GM12878 (cell line): ENCODE results near the gene RAI14. TPM values are rescaled to one million over a fixed set of nuclear protein-coding genes. Genes with fewer than 3 reads are reported as not detected.

ENCODE experiments used
- ATAC-seq: fragments of 200-7000 bp; cut with Tn5 transposase; 3 replicates; pipeline ENCODE4 v1.9.1; 2020; ENCODE audit warnings: mild to moderate bottlenecking, moderate library complexity
- BruUV-seq: library from RNA; stranded (reverse); fragments of 400-500 nt; replicated peaks from 2 replicates; lab custom pipeline; 2021; lab: Mats Ljungman, UMichigan
- CTCF ChIA-PET: fragments of 300-600 bp; sonication (Branson Sonifier 250); formaldehyde crosslinking; extraction: SDS; loops from one replicate; lab custom pipeline; 2021; ENCODE audit warnings: inconsistent platforms; lab: Yijun Ruan, JAX
- POLR2A ChIA-PET: fragments of 350-600 bp; formaldehyde crosslinking; extraction: SDS; loops from one replicate; lab custom pipeline; 2021; ENCODE audit warnings: inconsistent platforms; lab: Charles Lee
- RAD21 ChIA-PET: fragments of 300-600 bp; sonication (Branson Sonifier 250); formaldehyde crosslinking; loops from one replicate; lab custom pipeline; 2023; ENCODE audit warnings: antibody characterized with exemption; ENCODE audit not compliant: unreplicated experiment; lab: Charles Lee
- SMC1A ChIA-PET: fragments of 300-600 bp; sonication (Branson Sonifier 250); formaldehyde crosslinking; loops from one replicate; lab custom pipeline; 2023; ENCODE audit not compliant: unreplicated experiment, uncharacterized antibody; lab: Charles Lee
- DNase-seq: peaks from one replicate; pipeline ENCODE4 v3.0.0-alpha.2; 2011; ENCODE audit warnings: low read depth, low spot score
- FAIRE-seq: peaks from 3 replicates; lab custom pipeline; 2011; peaks lifted over from hg19 to GRCh38; lab: Jason Lieb, UNC
- H2AFZ ChIP-seq: 2 replicates; pipeline ENCODE4 v1.6.0; 2011; ENCODE audit warnings: low read depth, low read length, control low read depth; ENCODE audit not compliant: control insufficient read depth
- H3K27ac ChIP-seq: 2 replicates; pipeline ENCODE4 v1.5.1; 2011; ENCODE audit warnings: control low read depth; ENCODE audit not compliant: control insufficient read depth, insufficient read depth
- H3K27me3 ChIP-seq, 2 experiments: replicated peaks in 1 of 2; 2 replicates each; pipeline versions ENCODE4 v1.6.0 to v1.6.1; 2011; ENCODE audit warnings: low read length in 1 of 2; ENCODE audit not compliant: control insufficient read depth in 2 of 2, insufficient read depth in 2 of 2
- H3K36me3 ChIP-seq, 2 experiments: 2 replicates each; pipeline ENCODE4 v1.5.1; 2011; ENCODE audit warnings: low read length in 1 of 2; ENCODE audit not compliant: control insufficient read depth in 2 of 2, insufficient read depth in 2 of 2
- H3K4me1 ChIP-seq: 2 replicates; pipeline ENCODE4 v1.6.1; 2011; ENCODE audit warnings: mild to moderate bottlenecking, low read length, moderate library complexity, mixed read lengths; ENCODE audit not compliant: control insufficient read depth, insufficient read depth
- H3K4me2 ChIP-seq: 2 replicates; pipeline ENCODE4 v1.6.0; 2011; ENCODE audit warnings: control low read depth; ENCODE audit not compliant: control insufficient read depth, insufficient read depth
- H3K4me3 ChIP-seq: fragments of 200-600 bp; sonication (generic); 2 replicates; pipeline ENCODE4 v1.5.1; 2016
- H3K79me2 ChIP-seq: 2 replicates; pipeline ENCODE4 v1.6.0; 2011; ENCODE audit warnings: low read length; ENCODE audit not compliant: control insufficient read depth, insufficient read depth
- H3K9ac ChIP-seq: 2 replicates; pipeline ENCODE4 v1.8.0; 2011; ENCODE audit warnings: low read length, control low read depth, mixed read lengths; ENCODE audit not compliant: control insufficient read depth, insufficient read depth
- H3K9me3 ChIP-seq: replicated peaks from 3 replicates; pipeline ENCODE4 v1.5.1; 2011; ENCODE audit warnings: mild to moderate bottlenecking, low read length; ENCODE audit not compliant: control insufficient read depth, insufficient read depth
- H4K20me1 ChIP-seq: 2 replicates; pipeline ENCODE4 v1.6.0; 2011; ENCODE audit not compliant: control insufficient read depth, insufficient read depth
- NR2C2 ChIP-seq: IDR thresholded peaks from 2 replicates; pipeline ENCODE4 v1.6.1; 2011; ENCODE audit warnings: borderline replicate concordance, low read depth; ENCODE audit not compliant: control insufficient read depth, insufficient read length
- WGBS: methylation state at CpG from one replicate; pipeline ENCODE4 v1.1.6; 2016; ENCODE audit warnings: low lambda C conversion rate; ENCODE audit not compliant: insufficient replicate concordance, insufficient coverage; ENCODE audit errors: missing lambda C conversion rate; 5-methylcytosine and 5-hydroxymethylcytosine counted together
- in situ Hi-C: fragments of 300-500 bp; cut with MboI; formaldehyde crosslinking; loops from 9 replicates; pipeline ENCODE4 v1.14.3; 2018; ENCODE audit warnings: mixed read lengths
- intact Hi-C: fragments of 100-400 bp; cut with micrococcal nuclease; formaldehyde crosslinking; loops from one replicate; pipeline ENCODE4 v1.14.2; 2022; ENCODE audit not compliant: unreplicated experiment
- polyA plus RNA-seq, 11 experiments: library from polyadenylated mRNA; depleted of rRNA in 4 of 11; unstranded in 6 of 11; stranded (reverse) in 5 of 11; fragments of >200 nt; fragmentation: Nextera tagmentation in 4 of 11; fragmentation: Illumina TruSeq in 1 of 11; extraction: Ambion mirVana in 4 of 11; extraction: Trizol in 1 of 11; gene quantifications; 1 replicate in 1 of 11; 2 replicates in 10 of 11; pipeline versions ENCODE4 v1.2.1 to v1.2.3, GENCODE V29; 2011 to 2016; ENCODE audit warnings: inconsistent platforms in 2 of 11, missing spikeins in 2 of 11, low read depth in 1 of 11
- total RNA-seq, 4 experiments: library from RNA; depleted of rRNA in 3 of 4; stranded (reverse); fragments of >200 nt in 3 of 4; fragmentation: Illumina TruSeq in 1 of 4; extraction: Trizol in 1 of 4; gene quantifications; 2 replicates each; pipeline versions ENCODE4 v1.2.1 to v1.2.3, GENCODE V29; 2013 to 2021
- TF ChIP-seq, protein P1 (sequence below): fragments of 450-650 bp; IDR thresholded peaks from 2 replicates; pipeline ENCODE4 v1.6.1; 2017; ENCODE audit warnings: antibody characterized with exemption, mild to moderate bottlenecking, moderate library complexity

The RAI14 gene
- total and polyA plus RNA-seq, 10 of the 15 experiments (the other 5 are each of a cell fraction or from before 2014, with no cell fraction given): 0.18 to 4.6 (median 1.9) TPM

DNA sequence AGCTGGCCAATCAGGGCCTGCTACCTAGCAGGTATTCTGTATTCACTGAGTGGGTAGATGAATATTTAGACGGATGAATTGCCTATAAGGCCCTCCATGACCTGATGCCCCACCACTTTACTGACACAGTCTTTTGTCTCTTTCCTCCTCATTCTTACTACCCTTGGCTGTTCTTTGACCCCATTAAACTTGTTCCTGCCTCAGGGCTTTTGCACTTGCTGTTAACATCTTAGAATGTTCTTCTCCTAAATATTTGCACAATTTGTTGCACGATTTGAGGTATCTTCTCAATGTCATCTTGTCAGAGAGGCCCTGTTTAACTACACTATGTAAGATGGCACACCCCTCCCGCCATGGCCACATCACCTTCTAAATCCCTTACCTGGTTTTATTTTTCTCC is 179.5 kb downstream of the RAI14 start:
- POLR2A ChIA-PET: no interaction called here
- no peak for FAIRE-seq

More for the DNA sequence above, 179.5 kb downstream of the RAI14 start:
- Histone ChIP-seq H3K4me2 (no peak overlapping the region), H3K9me3 (no peaks in the 10 kb centered on the region), H3K4me1 (peaks cover 5% of the 10 kb centered on the region), H2AFZ (no peak overlapping the region), H3K27ac (no peak overlapping the region), H3K27me3 (no peaks in the 10 kb centered on the region), H3K9ac (no peak overlapping the region), H3K36me3 (no peaks in the 10 kb centered on the region), H4K20me1 (no peaks in the 10 kb centered on the region), H3K4me3 (no peak overlapping the region), H3K79me2 (no peaks in the 10 kb centered on the region)
- 37% methylated on average over 3 of the region's 3 CpGs for WGBS
- DNase-seq (no peak), ATAC-seq (no peak)
- ChIA-PET SMC1A (interaction anchor here (2.1 kb wide), 1 partner anchor 8 kb away, joined by 5 read pairs; no protein-coding TSS in a partner anchor), CTCF (interaction anchor here (0.6 kb wide), 1 partner anchor 167 kb away, joined by 3 read pairs; no protein-coding TSS in a partner anchor), RAD21 (no interaction called here)
- no peak for TF ChIP-seq NR2C2
- TF ChIP-seq, protein P1, sequence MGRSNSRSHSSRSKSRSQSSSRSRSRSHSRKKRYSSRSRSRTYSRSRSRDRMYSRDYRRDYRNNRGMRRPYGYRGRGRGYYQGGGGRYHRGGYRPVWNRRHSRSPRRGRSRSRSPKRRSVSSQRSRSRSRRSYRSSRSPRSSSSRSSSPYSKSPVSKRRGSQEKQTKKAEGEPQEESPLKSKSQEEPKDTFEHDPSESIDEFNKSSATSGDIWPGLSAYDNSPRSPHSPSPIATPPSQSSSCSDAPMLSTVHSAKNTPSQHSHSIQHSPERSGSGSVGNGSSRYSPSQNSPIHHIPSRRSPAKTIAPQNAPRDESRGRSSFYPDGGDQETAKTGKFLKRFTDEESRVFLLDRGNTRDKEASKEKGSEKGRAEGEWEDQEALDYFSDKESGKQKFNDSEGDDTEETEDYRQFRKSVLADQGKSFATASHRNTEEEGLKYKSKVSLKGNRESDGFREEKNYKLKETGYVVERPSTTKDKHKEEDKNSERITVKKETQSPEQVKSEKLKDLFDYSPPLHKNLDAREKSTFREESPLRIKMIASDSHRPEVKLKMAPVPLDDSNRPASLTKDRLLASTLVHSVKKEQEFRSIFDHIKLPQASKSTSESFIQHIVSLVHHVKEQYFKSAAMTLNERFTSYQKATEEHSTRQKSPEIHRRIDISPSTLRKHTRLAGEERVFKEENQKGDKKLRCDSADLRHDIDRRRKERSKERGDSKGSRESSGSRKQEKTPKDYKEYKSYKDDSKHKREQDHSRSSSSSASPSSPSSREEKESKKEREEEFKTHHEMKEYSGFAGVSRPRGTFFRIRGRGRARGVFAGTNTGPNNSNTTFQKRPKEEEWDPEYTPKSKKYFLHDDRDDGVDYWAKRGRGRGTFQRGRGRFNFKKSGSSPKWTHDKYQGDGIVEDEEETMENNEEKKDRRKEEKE: no peak
- intact Hi-C loops: no loop called here
- in situ Hi-C loops: no loop called here
- BruUV-seq: no TSS peak
